Activated B cell treated with CpG ODN at 0.5 μM for 24 hours (primary cell): ENCODE data around the gene CNTNAP5. TPM values are rescaled to one million over a fixed set of nuclear protein-coding genes. Genes with fewer than 3 reads are reported as not detected.

Source experiments
- ATAC-seq: fragments of 200-7000 bp; cut with Tn5 transposase; one replicate; pipeline ENCODE4 v1.10.0; 2021; ENCODE audit warnings: low read depth, mild to moderate bottlenecking, moderate library complexity
- CTCF ChIA-PET: fragments of 350-600 bp; sonication (Branson Sonifier 250); formaldehyde crosslinking; loops from one replicate; lab custom pipeline; 2021; ENCODE audit warnings: antibody characterized with exemption; lab: Charles Lee
- POLR2A ChIA-PET: fragments of 350-600 bp; sonication (Branson Sonifier 250); formaldehyde crosslinking; loops from one replicate; lab custom pipeline; 2021; ENCODE audit warnings: antibody characterized with exemption; lab: Charles Lee
- DNase-seq: peaks from one replicate; pipeline ENCODE4 v3.0.0; 2022
- H3K27ac Mint-ChIP-seq: one replicate; pipeline ENCODE4 v1.8.0; 2020; ENCODE audit warnings: mixed read lengths
- H3K27me3 Mint-ChIP-seq: one replicate; pipeline ENCODE4 v1.8.0; 2021; ENCODE audit warnings: mixed read lengths
- H3K36me3 Mint-ChIP-seq: one replicate; pipeline ENCODE4 v1.8.0; 2021; ENCODE audit warnings: low read depth, mixed read lengths
- H3K4me1 Mint-ChIP-seq: one replicate; pipeline ENCODE4 v1.8.0; 2021; ENCODE audit warnings: mixed read lengths
- H3K4me3 Mint-ChIP-seq: one replicate; pipeline ENCODE4 v1.8.0; 2020; ENCODE audit warnings: mild to moderate bottlenecking, mixed read lengths
- H3K9me3 Mint-ChIP-seq: one replicate; pipeline ENCODE4 v1.8.0; 2020; ENCODE audit warnings: mixed read lengths
- CTCF ChIP-seq: fragments of 200-600 bp; IDR thresholded peaks from one replicate; pipeline ENCODE4 v1.8.0; 2022; ENCODE audit warnings: antibody characterized with exemption, mild to moderate bottlenecking
- intact Hi-C: fragments of 100-400 bp; cut with micrococcal nuclease; formaldehyde crosslinking; loops from one replicate; pipeline ENCODE4 v1.15.1; 2024
- total RNA-seq: library from RNA; stranded (reverse); gene quantifications from 2 replicates; pipeline ENCODE4 v1.2.3, GENCODE V29; 2022

Gene CNTNAP5
- total RNA-seq, 1 donor from 2014 or later: not detected

GRCh38 chr2:124121106-124121505, 96.0 kb downstream of the CNTNAP5 start:
- no peak for ATAC-seq
- H3K27ac Mint-ChIP-seq: no peak overlapping the region
- intact Hi-C loops: no loop called here

GRCh38 chr2:124121760-124122275, 96.7 kb downstream of the CNTNAP5 start:
- H3K4me3 Mint-ChIP-seq: no peak overlapping the region
- ChIA-PET POLR2A (no interaction called here), CTCF (no interaction called here)
- TF ChIP-seq CTCF: no peak
- H3K27me3 Mint-ChIP-seq: no peaks in the 10 kb centered on the region
- H3K4me1 Mint-ChIP-seq: no peaks in the 10 kb centered on the region
- H3K36me3 Mint-ChIP-seq: no peaks in the 10 kb centered on the region
- intact Hi-C loops: no loop called here
- peaks cover 4% of the 10 kb centered on the region for H3K9me3 Mint-ChIP-seq
- no peak for ATAC-seq
- H3K27ac Mint-ChIP-seq: no peak overlapping the region
- no peak for DNase-seq

More at GRCh38 chr2:124121106-124121505, 96.0 kb downstream of the CNTNAP5 start:
- Mint-ChIP-seq H3K27me3 (no peaks in the 10 kb centered on the region), H3K4me1 (no peaks in the 10 kb centered on the region), H3K36me3 (no peaks in the 10 kb centered on the region), H3K4me3 (no peak overlapping the region), H3K9me3 (peaks cover 4% of the 10 kb centered on the region)
- CTCF ChIA-PET: no interaction called here
- POLR2A ChIA-PET: no interaction called here
- no peak for TF ChIP-seq CTCF
- no peak for DNase-seq

GRCh38 chr2:124122340-124122739, 97.3 kb downstream of the CNTNAP5 start:
- Mint-ChIP-seq H3K27ac (no peak overlapping the region), H3K27me3 (no peaks in the 10 kb centered on the region), H3K36me3 (no peaks in the 10 kb centered on the region), H3K4me3 (no peak overlapping the region), H3K9me3 (peaks cover 5% of the 10 kb centered on the region), H3K4me1 (no peaks in the 10 kb centered on the region)
- TF ChIP-seq CTCF: no peak
- ATAC-seq (no peak), DNase-seq (no peak)
- POLR2A ChIA-PET: no interaction called here
- intact Hi-C loops: no loop called here
- CTCF ChIA-PET: no interaction called here

- Mint-ChIP-seq H3K36me3 (no peaks in the 10 kb centered on the region), H3K27ac (no peak overlapping the region), H3K4me1 (no peaks in the 10 kb centered on the region), H3K27me3 (no peaks in the 10 kb centered on the region), H3K4me3 (no peak overlapping the region), H3K9me3 (peaks cover 6% of the 10 kb centered on the region)
- DNase-seq (no peak), ATAC-seq (no peak)
- POLR2A ChIA-PET: no interaction called here
- CTCF ChIA-PET: no interaction called here
- no peak for TF ChIP-seq CTCF
- intact Hi-C loops: no loop called here
Measured at GRCh38 chr2:124131276-124131675, 106.2 kb downstream of the CNTNAP5 start.

DNA sequence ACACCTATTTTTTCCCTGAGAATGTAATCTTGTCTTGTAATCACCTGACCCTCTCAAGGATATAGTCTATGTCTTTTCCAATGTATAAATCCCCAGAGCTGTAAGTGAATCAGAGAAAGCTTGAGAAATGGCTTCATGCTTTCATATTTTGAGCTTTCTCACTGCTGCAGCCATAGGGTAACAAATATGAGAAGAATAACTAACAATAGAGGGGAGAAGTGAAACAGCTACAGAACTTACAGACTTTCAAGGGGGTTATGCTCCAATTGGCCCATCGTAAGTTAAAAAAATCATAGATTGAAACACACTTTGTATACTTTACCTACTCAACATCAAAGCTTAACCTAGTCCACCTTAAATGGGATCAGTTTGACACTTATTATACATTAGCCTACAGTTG, 111.0 kb downstream of the CNTNAP5 start:
- intact Hi-C loops: no loop called here
- ChIA-PET POLR2A (no interaction called here), CTCF (no interaction called here)
- no peak for TF ChIP-seq CTCF
- no peak overlapping the region for H3K4me3 Mint-ChIP-seq
- peaks cover under 1% of the 10 kb centered on the region for H3K9me3 Mint-ChIP-seq
- H3K36me3 Mint-ChIP-seq: no peaks in the 10 kb centered on the region
- no peaks in the 10 kb centered on the region for H3K27me3 Mint-ChIP-seq
- ATAC-seq (no peak), DNase-seq (no peak)
- no peaks in the 10 kb centered on the region for H3K4me1 Mint-ChIP-seq
- H3K27ac Mint-ChIP-seq: no peak overlapping the region
